B cell (primary cell): ENCODE measurements around the gene DLG2. TPM values are rescaled to one million over a fixed set of nuclear protein-coding genes. Genes with fewer than 3 reads are reported as not detected.

Experiments
- ATAC-seq: fragments of 200-7000 bp; cut with Tn5 transposase; one replicate; pipeline ENCODE4 v1.10.0; 2021; ENCODE audit warnings: low read depth, mild to moderate bottlenecking, moderate number of reproducible peaks, moderate library complexity
- CTCF ChIA-PET: fragments of 350-600 bp; sonication (Branson Sonifier 250); formaldehyde crosslinking; loops from one replicate; lab custom pipeline; 2021; ENCODE audit warnings: antibody characterized with exemption, inconsistent platforms; lab: Charles Lee
- POLR2A ChIA-PET: fragments of 350-600 bp; sonication (Branson Sonifier 250); formaldehyde crosslinking; loops from one replicate; lab custom pipeline; 2021; ENCODE audit warnings: antibody characterized with exemption; lab: Charles Lee
- DNase-seq: peaks from one replicate; pipeline ENCODE4 v3.0.0; 2013
- H2AFZ ChIP-seq: 2 replicates; pipeline ENCODE4 v1.6.1; 2012; ENCODE audit warnings: mild to moderate bottlenecking, low read depth, low read length; ENCODE audit not compliant: insufficient read depth, poor library complexity, severe bottlenecking
- H3K27ac ChIP-seq, 2 donors: 1 replicate in 1 of 2; 2 replicates in 1 of 2; pipeline ENCODE4 v1.5.1; 2012 to 2013; ENCODE audit warnings: low read length in 2 of 2, mild to moderate bottlenecking in 2 of 2, moderate library complexity in 1 of 2
- H3K27me3 ChIP-seq, 4 experiments: fragments of 200-600 bp in 1 of 4; sonication (generic) in 1 of 4; replicated peaks in 1 of 4; 1 replicate in 2 of 4; 2 replicates in 2 of 4; pipeline versions ENCODE4 v1.6.1 to v1.7.0; 2013 to 2016; ENCODE audit warnings: low read length in 3 of 4, mild to moderate bottlenecking in 2 of 4, mixed read lengths in 1 of 4, moderate library complexity in 1 of 4; ENCODE audit not compliant: insufficient read depth in 4 of 4, control insufficient read depth in 3 of 4; ENCODE audit errors: control extremely low read depth in 1 of 4
- H3K36me3 ChIP-seq, 2 experiments: replicated peaks in 1 of 2; 1 replicate in 1 of 2; 2 replicates in 1 of 2; pipeline versions ENCODE4 v1.6.1 to v1.7.1; 2013; ENCODE audit warnings: low read length in 1 of 2; ENCODE audit not compliant: insufficient read depth in 2 of 2, control insufficient read depth in 1 of 2; ENCODE audit errors: control extremely low read depth in 1 of 2, extremely low read depth in 1 of 2
- H3K4me1 ChIP-seq, 2 donors: fragments of 200-600 bp in 1 of 2; sonication (generic) in 1 of 2; 1 replicate in 1 of 2; 2 replicates in 1 of 2; pipeline versions ENCODE4 v1.5.1 to v1.6.1; 2013 to 2017; ENCODE audit warnings: low read length in 2 of 2; ENCODE audit not compliant: control insufficient read depth in 2 of 2, insufficient read depth in 2 of 2
- H3K4me2 ChIP-seq: replicated peaks from 2 replicates; pipeline ENCODE3; 2012; ENCODE audit warnings: mild to moderate bottlenecking, low read depth, low read length; ENCODE audit not compliant: poor library complexity, severe bottlenecking
- H3K4me3 ChIP-seq, 5 experiments: fragments of 200-600 bp in 1 of 5; sonication (generic) in 1 of 5; 1 replicate in 3 of 5; 2 replicates in 2 of 5; pipeline versions ENCODE4 v1.5.1 to v1.7.0; 2011 to 2016; ENCODE audit warnings: low read length in 4 of 5, mild to moderate bottlenecking in 4 of 5, low read depth in 2 of 5, control low read depth in 1 of 5, moderate library complexity in 1 of 5; ENCODE audit not compliant: insufficient read depth in 1 of 5; ENCODE audit errors: control extremely low read depth in 1 of 5, extremely low read depth in 1 of 5
- H3K79me2 ChIP-seq: fragments of 200-600 bp; sonication (generic); one replicate; pipeline ENCODE4 v1.6.0; 2016; ENCODE audit warnings: low read length; ENCODE audit not compliant: control insufficient read depth, insufficient read depth
- H3K9ac ChIP-seq: fragments of 200-600 bp; sonication (generic); 2 replicates; pipeline ENCODE4 v1.6.1; 2017; ENCODE audit warnings: mild to moderate bottlenecking, low read length, moderate library complexity
- H3K9me3 ChIP-seq, 3 donors: one replicate each; pipeline versions ENCODE4 v1.6.1 to v1.7.1; 2013; ENCODE audit warnings: low read length in 2 of 3; ENCODE audit not compliant: control insufficient read depth in 2 of 3, insufficient read depth in 1 of 3; ENCODE audit errors: control extremely low read depth in 1 of 3
- H4K20me1 ChIP-seq: 2 replicates; pipeline ENCODE4 v1.6.0; 2012; ENCODE audit warnings: mild to moderate bottlenecking, low read length; ENCODE audit not compliant: insufficient read depth, control insufficient read depth, poor library complexity, severe bottlenecking
- H3K27ac Mint-ChIP-seq: one replicate; pipeline ENCODE4 v1.8.0; 2021; ENCODE audit warnings: mixed read lengths
- H3K27me3 Mint-ChIP-seq: one replicate; pipeline ENCODE4 v1.8.0; 2021; ENCODE audit warnings: mixed read lengths
- H3K4me1 Mint-ChIP-seq: one replicate; pipeline ENCODE4 v1.8.0; 2021; ENCODE audit warnings: mixed read lengths
- H3K4me3 Mint-ChIP-seq: one replicate; pipeline ENCODE4 v1.8.0; 2021; ENCODE audit warnings: mixed read lengths
- H3K9me3 Mint-ChIP-seq: one replicate; pipeline ENCODE4 v1.8.0; 2022; ENCODE audit warnings: mixed read lengths; ENCODE audit not compliant: insufficient read depth
- EZH2 ChIP-seq: IDR thresholded peaks from 2 replicates; pipeline ENCODE4 v1.6.1; 2012; ENCODE audit warnings: borderline replicate concordance, low read depth, mild to moderate bottlenecking, moderate library complexity, low read length; ENCODE audit not compliant: insufficient read depth, poor library complexity, severe bottlenecking
- WGBS: methylation state at CpG from one replicate; pipeline ENCODE4 v1.1.5; 2013; ENCODE audit warnings: missing lambda C conversion rate; ENCODE audit not compliant: insufficient coverage; 5-methylcytosine and 5-hydroxymethylcytosine counted together
- intact Hi-C: fragments of 100-400 bp; cut with micrococcal nuclease; formaldehyde crosslinking; loops from one replicate; pipeline ENCODE4 v1.10.0; 2022
- polyA plus RNA-seq: library from polyadenylated mRNA; depleted of rRNA; stranded (reverse); fragments of >200 nt; gene quantifications from 2 replicates; pipeline ENCODE4 v1.2.3, GENCODE V29; 2012
- total RNA-seq, 2 donors: library from RNA; stranded (reverse); fragments of 120-200 nt in 1 of 2; gene quantifications; 1 replicate in 1 of 2; 2 replicates in 1 of 2; pipeline versions ENCODE4 v1.2.3 to v1.2.4, GENCODE V29; 2013 to 2022
- TF ChIP-seq, protein P1 (sequence below): fragments of 200-600 bp; IDR thresholded peaks from one replicate; pipeline ENCODE4 v1.8.0; 2022; ENCODE audit warnings: antibody characterized with exemption, mild to moderate bottlenecking

The DLG2 gene
- total and polyA plus RNA-seq, 2 donors (not counting 1 experiment from before 2014, with no cell fraction given): 0.54 to 5.4 TPM

DNA sequence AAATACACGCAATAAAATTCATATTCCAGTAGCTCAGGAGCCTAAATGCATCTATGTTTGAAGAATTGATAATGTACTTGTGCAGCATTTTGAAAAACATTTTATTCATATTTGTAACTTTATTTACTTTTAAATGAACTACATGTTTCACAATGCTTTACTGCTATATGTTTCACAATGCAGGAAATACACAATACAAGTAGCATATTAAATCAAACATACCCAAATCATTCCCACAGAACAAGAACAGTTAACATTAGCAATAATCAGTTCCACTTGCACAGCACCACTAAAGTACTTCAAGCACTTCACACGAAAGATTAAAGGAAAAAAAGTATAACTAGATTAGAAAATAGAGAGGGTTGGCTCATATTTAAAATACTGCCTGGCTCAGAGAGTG, 1997.4 kb downstream of the DLG2 start:
- H2AFZ ChIP-seq: no peak overlapping the region
- H3K27ac ChIP-seq: no peak overlapping the region
- Mint-ChIP-seq H3K9me3 (no peaks in the 10 kb centered on the region), H3K27me3 (peaks cover 17% of the 10 kb centered on the region), H3K4me1 (no peaks in the 10 kb centered on the region), H3K4me3 (no peak overlapping the region), H3K27ac (no peak overlapping the region)
- DNase-seq (no peak), ATAC-seq (no peak)
- no peak overlapping the region for H3K9ac ChIP-seq
- POLR2A ChIA-PET: no interaction called here
- H3K36me3 ChIP-seq: no peaks in the 10 kb centered on the region
- H3K4me3 ChIP-seq: no peak overlapping the region
- no peaks in the 10 kb centered on the region for H4K20me1 ChIP-seq
- H3K79me2 ChIP-seq: no peaks in the 10 kb centered on the region
- no peaks in the 10 kb centered on the region for H3K4me1 ChIP-seq
- no CpG with 5 or more reads among the region's 2 CpGs for WGBS
- H3K9me3 ChIP-seq: no peaks in the 10 kb centered on the region
- intact Hi-C loops: no loop called here
- peaks cover 0 to 5% (median 0%) of the 10 kb centered on the region in 4 experiments for H3K27me3 ChIP-seq
- TF ChIP-seq EZH2: no peak
- TF ChIP-seq, protein P1, sequence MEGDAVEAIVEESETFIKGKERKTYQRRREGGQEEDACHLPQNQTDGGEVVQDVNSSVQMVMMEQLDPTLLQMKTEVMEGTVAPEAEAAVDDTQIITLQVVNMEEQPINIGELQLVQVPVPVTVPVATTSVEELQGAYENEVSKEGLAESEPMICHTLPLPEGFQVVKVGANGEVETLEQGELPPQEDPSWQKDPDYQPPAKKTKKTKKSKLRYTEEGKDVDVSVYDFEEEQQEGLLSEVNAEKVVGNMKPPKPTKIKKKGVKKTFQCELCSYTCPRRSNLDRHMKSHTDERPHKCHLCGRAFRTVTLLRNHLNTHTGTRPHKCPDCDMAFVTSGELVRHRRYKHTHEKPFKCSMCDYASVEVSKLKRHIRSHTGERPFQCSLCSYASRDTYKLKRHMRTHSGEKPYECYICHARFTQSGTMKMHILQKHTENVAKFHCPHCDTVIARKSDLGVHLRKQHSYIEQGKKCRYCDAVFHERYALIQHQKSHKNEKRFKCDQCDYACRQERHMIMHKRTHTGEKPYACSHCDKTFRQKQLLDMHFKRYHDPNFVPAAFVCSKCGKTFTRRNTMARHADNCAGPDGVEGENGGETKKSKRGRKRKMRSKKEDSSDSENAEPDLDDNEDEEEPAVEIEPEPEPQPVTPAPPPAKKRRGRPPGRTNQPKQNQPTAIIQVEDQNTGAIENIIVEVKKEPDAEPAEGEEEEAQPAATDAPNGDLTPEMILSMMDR: no peak
- H3K4me2 ChIP-seq: no peak overlapping the region
- CTCF ChIA-PET: no interaction called here

DNA sequence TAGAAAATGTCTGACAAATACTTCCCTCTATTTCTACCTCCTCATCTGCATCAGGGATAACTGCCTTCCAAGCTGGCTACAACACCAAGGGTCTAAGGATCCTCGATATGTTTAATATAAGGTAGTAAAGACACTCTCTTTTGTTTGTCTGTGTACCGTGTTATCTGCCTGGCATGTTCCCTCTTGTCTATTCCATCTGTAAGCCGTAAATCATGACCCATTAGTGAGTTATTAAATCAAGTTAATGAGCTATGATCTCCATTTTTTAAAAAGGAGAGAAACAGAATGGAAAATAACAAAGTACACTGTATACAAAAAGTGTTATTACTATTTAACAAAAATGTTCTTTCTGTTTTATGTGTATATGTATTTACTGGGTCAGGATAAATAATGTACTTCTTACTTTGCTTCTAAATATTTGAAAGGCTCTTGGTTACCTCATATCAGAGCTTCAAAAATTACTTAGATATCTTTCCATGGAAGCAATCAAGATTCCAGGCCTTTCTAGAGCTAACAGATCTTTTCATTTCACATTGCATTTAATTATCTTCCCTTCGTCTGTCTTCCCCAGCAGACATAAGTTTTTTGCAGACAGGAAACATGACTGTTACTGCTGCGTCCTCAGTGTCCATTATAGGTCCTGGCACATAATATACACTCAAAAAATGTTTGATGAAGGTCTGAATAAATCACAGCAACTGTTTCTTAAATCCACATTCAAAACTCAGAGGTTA, 1998.4 kb downstream of the DLG2 start:
- peaks cover 0 to 5% (median 0%) of the 10 kb centered on the region in 4 experiments for H3K27me3 ChIP-seq
- H3K27me3 Mint-ChIP-seq: peaks cover 17% of the 10 kb centered on the region
- no peak overlapping the region for H2AFZ ChIP-seq
- no peaks in the 10 kb centered on the region for H3K79me2 ChIP-seq
- H3K4me1 ChIP-seq: no peaks in the 10 kb centered on the region
- TF ChIP-seq, protein P1: no peak
- TF ChIP-seq EZH2: no peak
- H3K9ac ChIP-seq: no peak overlapping the region
- H3K27ac Mint-ChIP-seq: no peak overlapping the region
- H3K27ac ChIP-seq: no peak overlapping the region
- intact Hi-C loops: no loop called here
- no peak overlapping the region for H3K4me3 ChIP-seq
- no peaks in the 10 kb centered on the region for H3K4me1 Mint-ChIP-seq
- H3K9me3 ChIP-seq: no peaks in the 10 kb centered on the region
- WGBS: 100% methylated on average over 1 of the region's 5 CpGs
- DNase-seq: no peak
- ChIA-PET POLR2A (no interaction called here), CTCF (no interaction called here)
- H3K9me3 Mint-ChIP-seq: no peaks in the 10 kb centered on the region
- H3K36me3 ChIP-seq: no peaks in the 10 kb centered on the region
- no peak for ATAC-seq
- no peaks in the 10 kb centered on the region for H4K20me1 ChIP-seq
- H3K4me2 ChIP-seq: no peak overlapping the region
- H3K4me3 Mint-ChIP-seq: no peak overlapping the region
